Activated B cell treated with CpG ODN at 0.5 μM for 24 hours (primary cell): ENCODE data around the gene CCL27. TPM values are rescaled to one million over a fixed set of nuclear protein-coding genes. Genes with fewer than 3 reads are reported as not detected.

Experiments used
- ATAC-seq: fragments of 200-7000 bp; cut with Tn5 transposase; one replicate; pipeline ENCODE4 v1.10.0; 2021; ENCODE audit warnings: low read depth, mild to moderate bottlenecking, moderate library complexity
- CTCF ChIA-PET: fragments of 350-600 bp; sonication (Branson Sonifier 250); formaldehyde crosslinking; loops from one replicate; lab custom pipeline; 2021; ENCODE audit warnings: antibody characterized with exemption; lab: Charles Lee
- POLR2A ChIA-PET: fragments of 350-600 bp; sonication (Branson Sonifier 250); formaldehyde crosslinking; loops from one replicate; lab custom pipeline; 2021; ENCODE audit warnings: antibody characterized with exemption; lab: Charles Lee
- DNase-seq: peaks from one replicate; pipeline ENCODE4 v3.0.0; 2022
- H3K27ac Mint-ChIP-seq: one replicate; pipeline ENCODE4 v1.8.0; 2020; ENCODE audit warnings: mixed read lengths
- H3K27me3 Mint-ChIP-seq: one replicate; pipeline ENCODE4 v1.8.0; 2021; ENCODE audit warnings: mixed read lengths
- H3K36me3 Mint-ChIP-seq: one replicate; pipeline ENCODE4 v1.8.0; 2021; ENCODE audit warnings: low read depth, mixed read lengths
- H3K4me1 Mint-ChIP-seq: one replicate; pipeline ENCODE4 v1.8.0; 2021; ENCODE audit warnings: mixed read lengths
- H3K4me3 Mint-ChIP-seq: one replicate; pipeline ENCODE4 v1.8.0; 2020; ENCODE audit warnings: mild to moderate bottlenecking, mixed read lengths
- H3K9me3 Mint-ChIP-seq: one replicate; pipeline ENCODE4 v1.8.0; 2020; ENCODE audit warnings: mixed read lengths
- CTCF ChIP-seq: fragments of 200-600 bp; IDR thresholded peaks from one replicate; pipeline ENCODE4 v1.8.0; 2022; ENCODE audit warnings: antibody characterized with exemption, mild to moderate bottlenecking
- intact Hi-C: fragments of 100-400 bp; cut with micrococcal nuclease; formaldehyde crosslinking; loops from one replicate; pipeline ENCODE4 v1.15.1; 2024
- total RNA-seq: library from RNA; stranded (reverse); gene quantifications from 2 replicates; pipeline ENCODE4 v1.2.3, GENCODE V29; 2022

CCL27 gene
- total RNA-seq, 1 donor from 2014 or later = not detected

DNA sequence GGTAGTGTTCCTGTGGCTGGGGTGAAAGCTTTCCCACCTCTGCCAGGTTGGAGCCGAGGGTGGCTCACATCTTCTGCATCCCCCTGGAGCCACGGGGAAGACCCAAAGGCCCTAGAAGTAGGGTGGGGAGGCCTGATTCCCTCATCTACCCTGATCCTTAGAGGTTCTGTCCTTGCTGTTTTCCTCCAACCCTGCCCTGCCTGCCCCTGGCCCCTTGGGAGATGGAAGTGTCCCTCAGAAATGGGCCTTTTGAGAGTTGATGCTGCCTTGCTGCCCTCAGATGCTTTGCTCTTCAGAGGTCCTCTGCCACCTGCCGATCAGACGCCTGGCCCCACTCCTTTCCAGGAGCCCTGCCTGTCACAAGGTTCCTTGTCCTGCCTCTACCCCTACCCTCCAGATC, 22.4 kb upstream of the CCL27 start:
- H3K4me1 Mint-ChIP-seq = peaks cover 4% of the 10 kb centered on the region
- DNase-seq (no peak), ATAC-seq (no peak)
- intact Hi-C loops = no loop called here
- H3K27ac Mint-ChIP-seq = no peak overlapping the region
- H3K4me3 Mint-ChIP-seq = no peak overlapping the region
- no peaks in the 10 kb centered on the region for H3K36me3 Mint-ChIP-seq
- TF ChIP-seq CTCF = no peak
- ChIA-PET CTCF (no interaction called here), POLR2A (no interaction called here)
- peaks cover 5% of the 10 kb centered on the region for H3K27me3 Mint-ChIP-seq
- no peaks in the 10 kb centered on the region for H3K9me3 Mint-ChIP-seq

DNA sequence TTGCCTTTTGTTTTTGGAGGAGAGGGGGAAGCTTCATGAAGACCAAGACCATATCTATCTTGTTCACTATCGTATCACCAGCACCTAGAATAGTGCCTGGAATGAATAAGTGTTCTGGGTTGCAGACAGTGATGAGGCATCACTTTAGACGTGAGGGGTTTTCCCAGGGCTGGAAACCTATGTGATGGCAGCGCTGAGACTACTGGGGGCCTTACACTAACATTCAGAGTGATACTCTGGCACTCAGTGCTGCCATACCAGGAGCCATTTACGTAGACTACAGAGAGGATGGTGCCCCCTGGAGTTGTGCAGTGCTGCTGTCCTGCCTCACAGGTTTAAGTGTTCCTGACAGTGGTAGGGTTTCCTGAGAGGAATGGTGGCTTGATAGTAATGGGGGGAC, 21.7 kb upstream of the CCL27 start:
- ATAC-seq = peak; percentile 21
- no peak for TF ChIP-seq CTCF
- Mint-ChIP-seq H3K4me3 (no peak overlapping the region), H3K9me3 (no peaks in the 10 kb centered on the region), H3K27me3 (peaks cover 2% of the 10 kb centered on the region), H3K36me3 (no peaks in the 10 kb centered on the region), H3K27ac (no peak overlapping the region), H3K4me1 (peaks cover 4% of the 10 kb centered on the region)
- ChIA-PET CTCF (no interaction called here), POLR2A (no interaction called here)
- DNase-seq = no peak
- intact Hi-C loops = no loop called here

- intact Hi-C loops = loop anchor here (1.0 kb wide), 1 partner anchor 26 kb away; no protein-coding TSS in a partner anchor
- no peak for DNase-seq
- H3K9me3 Mint-ChIP-seq = no peaks in the 10 kb centered on the region
- H3K4me3 Mint-ChIP-seq = no peak overlapping the region
- ChIA-PET POLR2A (no interaction called here), CTCF (interaction anchor here (1.0 kb wide), 1 partner anchor 10 kb away, joined by 3 read pairs; no protein-coding TSS in a partner anchor)
- H3K27me3 Mint-ChIP-seq = no peaks in the 10 kb centered on the region
- TF ChIP-seq CTCF = no peak
- H3K27ac Mint-ChIP-seq = no peak overlapping the region
- H3K4me1 Mint-ChIP-seq = no peaks in the 10 kb centered on the region
- no peak for ATAC-seq
- H3K36me3 Mint-ChIP-seq = no peaks in the 10 kb centered on the region
Observed at GRCh38 chr9:34675869-34676268, 13.4 kb upstream of the CCL27 start.

GRCh38 chr9:34675048-34675714, 12.7 kb upstream of the CCL27 start:
- ATAC-seq = peak; percentile 71
- intact Hi-C loops = loop anchor here (1.0 kb wide), 1 partner anchor 27 kb away; no protein-coding TSS in a partner anchor
- no peak overlapping the region for H3K27ac Mint-ChIP-seq
- no peak overlapping the region for H3K4me3 Mint-ChIP-seq
- H3K36me3 Mint-ChIP-seq = no peaks in the 10 kb centered on the region
- no peaks in the 10 kb centered on the region for H3K4me1 Mint-ChIP-seq
- no peak for TF ChIP-seq CTCF
- H3K27me3 Mint-ChIP-seq = no peaks in the 10 kb centered on the region
- POLR2A ChIA-PET = no interaction called here
- H3K9me3 Mint-ChIP-seq = peaks cover 4% of the 10 kb centered on the region
- CTCF ChIA-PET = interaction anchor here (1.0 kb wide), 1 partner anchor 11 kb away, joined by 3 read pairs; no protein-coding TSS in a partner anchor
- DNase-seq = peak; percentile 24

GRCh38 chr9:34674440-34674839, 12.0 kb upstream of the CCL27 start:
- no peak overlapping the region for H3K4me3 Mint-ChIP-seq
- intact Hi-C loops = no loop called here
- ChIA-PET POLR2A (no interaction called here), CTCF (no interaction called here)
- no peaks in the 10 kb centered on the region for H3K4me1 Mint-ChIP-seq
- H3K9me3 Mint-ChIP-seq = peaks cover 8% of the 10 kb centered on the region
- H3K27me3 Mint-ChIP-seq = no peaks in the 10 kb centered on the region
- no peaks in the 10 kb centered on the region for H3K36me3 Mint-ChIP-seq
- H3K27ac Mint-ChIP-seq = no peak overlapping the region
- no peak for TF ChIP-seq CTCF
- DNase-seq (no peak), ATAC-seq (no peak)
